ENCODE measurements around the gene CSNK2B.
"Not testable (repeated sequence)": the region's sequence is repeated elsewhere in the genome, so short reads cannot be mapped to it uniquely, and the experiment has no call there.

Gene CSNK2B

GRCh38 chr6:31691078-31691463 lies 25.2 kb downstream of the CSNK2B start:
- DNase-seq: no peak

- no peak for DNase-seq
Measured at GRCh38 chr6:31691564-31692108, 25.8 kb downstream of the CSNK2B start.

- no peak for DNase-seq
Measured at GRCh38 chr6:31692353-31692752, 26.5 kb downstream of the CSNK2B start.

GRCh38 chr6:31692886-31693285 lies 27.0 kb downstream of the CSNK2B start:
- no peak for DNase-seq

DNA sequence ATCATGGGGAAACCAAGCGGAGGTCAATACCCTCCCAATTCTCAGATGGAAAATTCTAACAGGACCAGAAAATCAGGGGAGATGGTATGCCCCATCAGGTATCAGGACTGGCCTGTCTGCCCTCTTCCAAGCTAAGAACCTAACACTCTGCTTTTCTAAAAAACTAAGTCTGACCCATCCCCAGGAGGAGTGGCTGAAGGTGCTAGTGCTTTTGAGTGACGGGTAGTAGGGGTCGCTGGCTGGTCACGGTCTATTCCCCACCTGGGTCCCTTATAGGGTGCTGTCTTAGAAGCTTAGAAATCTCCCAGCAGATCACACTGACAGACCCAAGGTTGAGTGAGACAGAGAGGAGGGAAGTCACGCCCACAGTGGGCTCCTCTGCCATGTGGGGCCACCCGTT lies 27.7 kb downstream of the CSNK2B start:
- no peak for DNase-seq

DNA sequence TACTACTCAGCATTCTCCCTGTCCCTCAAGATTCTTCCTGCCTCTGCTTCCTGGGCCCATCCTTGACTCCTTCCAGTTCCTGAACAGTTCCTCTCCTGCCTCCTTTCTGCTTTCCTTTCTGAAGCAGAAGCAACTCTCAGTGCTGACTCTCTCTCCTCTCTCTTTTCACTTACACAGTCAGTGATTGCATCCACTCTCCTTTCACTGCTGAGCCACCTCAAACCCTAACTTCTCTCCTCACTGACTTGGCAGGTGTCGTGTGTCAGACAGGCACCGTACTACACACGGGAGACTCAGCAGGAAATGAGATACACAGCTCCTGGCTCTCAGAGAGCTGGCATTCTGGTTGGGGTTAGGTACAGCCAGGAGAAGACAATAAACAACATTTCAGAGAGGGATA lies 31.7 kb downstream of the CSNK2B start:
- DNase-seq: no peak

DNA sequence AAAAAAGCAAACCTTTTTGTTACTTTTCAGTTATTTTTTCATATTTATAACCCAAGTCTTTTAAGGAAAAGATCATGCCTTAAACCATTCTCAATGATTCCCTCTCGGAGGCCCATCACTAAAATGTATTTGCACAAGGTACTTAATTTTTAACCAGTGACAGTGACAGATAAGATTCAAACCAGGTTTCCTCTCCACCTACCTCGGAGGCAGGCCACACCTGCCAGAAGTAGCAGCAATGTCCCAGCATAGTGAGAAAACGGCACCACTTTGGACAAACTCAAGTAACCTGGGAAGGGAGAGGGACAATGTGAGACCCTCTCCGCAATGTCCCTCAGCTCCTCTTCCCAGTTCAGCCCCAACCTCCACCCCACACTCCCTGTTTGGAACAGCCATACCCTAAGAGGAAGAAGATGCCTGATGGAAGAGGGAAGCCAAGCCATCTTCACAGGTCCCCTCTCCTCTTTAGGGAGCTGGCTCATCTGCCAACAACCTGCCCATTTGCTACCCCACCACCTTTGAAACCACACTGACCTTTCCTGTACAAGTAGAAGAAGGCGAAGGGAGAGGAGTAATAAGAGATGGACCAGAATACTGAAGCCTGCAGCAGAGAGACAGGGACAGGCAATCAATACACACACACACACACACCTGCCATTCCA lies 35.0 kb downstream of the CSNK2B start:
- no peak for DNase-seq

DNA sequence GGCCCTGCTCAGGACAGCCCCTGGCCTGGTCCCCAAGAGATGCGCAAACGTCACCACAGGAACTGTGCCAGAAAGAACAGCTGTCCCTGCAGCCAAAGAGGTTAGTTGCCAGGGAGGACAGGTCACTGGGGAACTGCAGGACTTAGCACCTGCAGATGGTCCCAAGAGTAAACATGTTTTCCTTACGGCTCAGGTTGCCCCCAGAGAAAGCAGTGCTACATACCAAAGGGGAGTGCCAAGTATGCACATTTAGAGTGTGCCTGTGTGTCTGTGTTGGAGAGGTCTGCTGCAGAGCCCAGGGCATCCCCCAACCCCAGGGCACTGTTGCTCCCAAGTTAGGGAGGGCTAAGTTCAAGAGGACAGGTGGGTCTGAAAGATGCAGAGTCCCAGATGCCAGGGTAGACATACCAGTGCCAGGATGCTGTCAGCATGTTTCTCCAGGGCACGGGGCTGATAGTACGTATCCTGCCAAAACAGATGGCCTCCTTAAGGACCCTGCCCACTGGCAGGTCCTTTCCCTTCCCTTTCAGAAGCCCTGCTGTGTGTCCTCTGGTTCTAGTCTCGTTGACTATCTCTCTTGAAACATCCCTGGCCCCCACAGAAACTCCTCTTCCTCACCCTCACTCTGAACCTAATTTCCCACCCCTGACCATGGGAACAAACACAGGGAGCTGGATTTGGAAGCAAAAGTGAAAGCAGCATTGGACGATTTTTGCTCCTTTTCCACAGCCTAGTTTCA lies 36.0 kb downstream of the CSNK2B start:
- DNase-seq: peak; percentile 40

- DNase-seq: no peak
Measured at GRCh38 chr6:31702405-31702818, 36.5 kb downstream of the CSNK2B start.

DNA sequence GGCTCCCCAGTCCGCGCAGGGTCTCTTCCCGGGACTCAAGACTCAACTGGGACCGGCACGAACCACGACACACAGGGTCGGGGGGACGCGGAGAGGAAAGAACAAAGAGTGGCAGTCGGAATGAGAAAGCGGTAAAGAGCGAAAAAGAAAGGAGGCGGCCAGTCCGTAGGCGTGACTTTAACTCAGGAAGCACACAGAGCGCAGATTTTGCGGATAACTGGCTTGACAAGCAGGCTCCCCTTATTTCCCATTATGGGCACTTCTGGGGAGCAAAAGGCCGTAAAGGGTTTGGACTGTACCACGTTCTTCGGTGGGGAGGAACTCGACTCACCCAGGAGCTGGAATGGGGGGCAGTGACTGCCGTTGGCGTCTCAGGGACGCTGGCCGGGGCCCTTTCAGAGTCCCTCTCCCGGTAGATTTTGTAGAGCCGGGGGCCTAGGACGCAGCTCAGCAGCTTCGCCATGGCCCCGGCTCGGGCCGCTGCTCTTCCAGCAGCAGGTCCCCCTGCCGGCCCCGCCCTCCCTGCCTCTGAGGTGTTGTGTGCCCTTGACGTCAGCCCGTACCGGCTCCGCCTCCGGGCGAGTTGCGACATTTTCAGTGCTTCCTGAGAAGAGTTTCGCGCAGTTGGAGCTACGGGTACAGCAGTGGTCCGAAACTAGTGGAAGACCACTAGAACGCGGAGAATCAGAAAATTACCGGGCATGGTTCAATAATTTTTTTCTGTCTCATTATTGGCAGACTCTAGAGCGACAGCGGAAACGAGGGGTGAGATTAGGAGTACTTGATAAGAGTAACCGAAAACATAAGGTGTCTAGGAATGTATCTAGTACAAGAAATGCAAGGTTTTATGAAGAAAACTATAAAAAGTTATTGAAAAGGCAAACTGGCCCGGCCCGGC lies 37.2 kb downstream of the CSNK2B start, which contains the start of gene ABHD16A:
Gene ABHD16A, minus strand, starts transcription at position 506 of the 898 bp plus-strand sequence. Its CDS starts 43 bp downstream, at position 463.
- DNase-seq: peak; percentile 94

- DNase-seq: no peak
Measured at GRCh38 chr6:31705931-31706330, 40.1 kb downstream of the CSNK2B start.

DNA sequence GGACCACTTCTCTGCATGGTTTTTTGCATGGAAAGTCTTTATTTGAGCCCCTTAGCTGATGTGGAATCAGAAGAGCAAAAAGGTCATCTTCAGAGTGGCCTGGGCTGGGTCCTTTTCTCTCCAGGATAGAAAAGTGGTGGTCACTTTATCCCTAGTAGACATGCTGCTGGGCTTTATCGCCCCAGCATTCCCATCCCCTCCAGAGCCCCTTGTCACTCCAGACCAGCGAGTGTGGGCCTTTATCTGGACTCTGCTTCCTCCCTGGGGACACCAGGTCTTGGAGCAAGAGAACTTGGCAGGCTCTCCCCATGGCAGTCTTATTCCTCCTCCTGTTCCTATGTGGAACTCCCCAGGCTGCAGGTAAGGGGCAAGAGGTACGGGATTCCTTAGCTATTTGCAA lies 40.7 kb downstream of the CSNK2B start, which contains the start of gene LY6G6F:
Gene LY6G6F, plus strand, starts transcription at position 268 of the 400 bp plus-strand sequence. Its CDS starts 41 bp downstream, at position 309.
- no peak for DNase-seq

DNA sequence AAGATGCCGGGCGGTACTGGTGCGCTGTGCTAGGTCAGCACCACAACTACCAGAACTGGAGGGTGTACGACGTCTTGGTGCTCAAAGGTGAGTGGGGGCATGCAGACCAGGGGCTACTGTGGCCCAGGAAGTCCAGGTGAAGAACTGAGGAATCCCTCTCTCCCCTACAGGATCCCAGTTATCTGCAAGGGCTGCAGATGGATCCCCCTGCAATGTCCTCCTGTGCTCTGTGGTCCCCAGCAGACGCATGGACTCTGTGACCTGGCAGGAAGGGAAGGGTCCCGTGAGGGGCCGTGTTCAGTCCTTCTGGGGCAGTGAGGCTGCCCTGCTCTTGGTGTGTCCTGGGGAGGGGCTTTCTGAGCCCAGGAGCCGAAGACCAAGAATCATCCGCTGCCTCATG lies 41.8 kb downstream of the CSNK2B start:
- DNase-seq: no peak

DNA sequence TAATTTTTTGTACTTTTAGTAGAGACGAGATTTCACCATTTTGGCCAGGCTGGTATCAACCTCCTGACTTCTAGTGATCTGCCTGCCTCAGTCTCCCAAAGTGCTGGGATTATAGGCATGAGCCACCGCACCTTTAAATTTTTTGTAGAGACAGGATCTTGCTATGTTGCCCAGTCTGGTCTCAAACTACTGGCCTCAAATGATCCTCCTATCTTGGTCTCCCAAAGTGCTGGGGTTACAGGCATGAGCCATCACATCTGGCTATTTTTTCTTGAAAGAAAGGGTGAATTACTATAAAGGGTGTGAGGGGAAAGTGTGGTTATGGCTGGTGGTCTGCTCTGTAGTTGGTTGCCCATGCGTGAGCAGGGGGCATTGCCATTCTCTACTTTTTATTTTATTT lies 42.3 kb downstream of the CSNK2B start:
- DNase-seq: no peak

DNA sequence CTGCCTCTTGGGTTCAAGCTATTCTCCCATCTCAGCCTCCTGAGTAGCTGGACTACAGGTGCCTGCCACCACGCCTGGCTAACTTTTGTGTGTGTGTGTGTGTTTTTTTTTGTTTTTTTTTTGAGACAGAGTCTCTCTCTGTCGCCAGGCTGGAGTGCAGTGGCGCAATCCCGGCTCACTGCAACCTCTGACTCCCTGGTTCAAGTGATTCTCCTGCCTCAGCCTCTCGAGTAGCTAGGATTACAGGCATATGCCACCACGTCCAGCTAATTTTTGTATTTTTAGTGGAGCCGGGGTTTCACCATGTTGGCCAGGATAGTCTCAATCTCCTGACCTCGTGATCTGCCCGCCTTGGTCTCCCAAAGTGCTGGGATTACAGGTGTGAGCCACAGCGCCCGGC lies 43.3 kb downstream of the CSNK2B start:
- not testable (repeated sequence) for DNase-seq

- no peak for DNase-seq
Measured at GRCh38 chr6:31710523-31711219, 44.8 kb downstream of the CSNK2B start.

DNA sequence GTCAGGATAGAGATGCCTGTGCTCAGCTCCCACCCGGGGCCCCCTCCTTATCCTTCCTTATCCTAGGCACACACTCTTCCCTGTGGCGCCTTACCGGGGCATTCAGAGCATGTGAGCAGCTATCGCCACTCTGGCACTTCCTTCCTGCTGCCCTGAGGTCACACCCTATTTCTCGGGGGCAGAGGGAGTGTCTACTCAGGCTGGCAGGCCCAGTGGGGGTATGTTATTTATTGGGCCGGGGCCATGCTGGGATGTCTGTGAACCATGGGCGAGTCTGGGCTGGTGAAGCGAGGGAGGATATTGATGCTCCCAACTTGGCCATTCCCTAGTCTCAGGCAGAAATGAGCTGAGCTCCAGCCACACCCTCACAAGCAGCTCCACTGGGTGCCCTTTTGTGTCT lies 45.4 kb downstream of the CSNK2B start:
- no peak for DNase-seq

GRCh38 chr6:31712296-31712695 lies 46.4 kb downstream of the CSNK2B start:
- DNase-seq: no peak

DNA sequence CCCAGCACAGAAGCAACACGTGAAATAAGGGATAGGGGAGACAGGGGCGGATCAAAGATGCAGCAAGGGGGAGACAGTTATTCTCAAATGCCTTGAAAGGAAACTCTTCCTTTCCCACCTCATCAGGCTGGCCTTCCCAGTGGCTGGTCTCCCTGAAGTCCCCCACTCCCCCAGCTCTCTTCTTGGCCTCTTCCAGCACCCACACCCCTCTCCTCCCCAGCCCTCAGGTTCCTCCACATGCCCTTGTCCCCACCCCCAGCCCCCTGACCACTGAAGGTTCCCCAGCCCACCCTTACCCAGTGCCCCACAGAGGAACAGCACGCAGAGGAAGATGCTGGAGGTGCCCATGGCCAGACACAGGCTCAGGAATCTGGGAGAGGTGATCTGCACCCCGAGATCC lies 47.6 kb downstream of the CSNK2B start:
- no peak for DNase-seq

DNA sequence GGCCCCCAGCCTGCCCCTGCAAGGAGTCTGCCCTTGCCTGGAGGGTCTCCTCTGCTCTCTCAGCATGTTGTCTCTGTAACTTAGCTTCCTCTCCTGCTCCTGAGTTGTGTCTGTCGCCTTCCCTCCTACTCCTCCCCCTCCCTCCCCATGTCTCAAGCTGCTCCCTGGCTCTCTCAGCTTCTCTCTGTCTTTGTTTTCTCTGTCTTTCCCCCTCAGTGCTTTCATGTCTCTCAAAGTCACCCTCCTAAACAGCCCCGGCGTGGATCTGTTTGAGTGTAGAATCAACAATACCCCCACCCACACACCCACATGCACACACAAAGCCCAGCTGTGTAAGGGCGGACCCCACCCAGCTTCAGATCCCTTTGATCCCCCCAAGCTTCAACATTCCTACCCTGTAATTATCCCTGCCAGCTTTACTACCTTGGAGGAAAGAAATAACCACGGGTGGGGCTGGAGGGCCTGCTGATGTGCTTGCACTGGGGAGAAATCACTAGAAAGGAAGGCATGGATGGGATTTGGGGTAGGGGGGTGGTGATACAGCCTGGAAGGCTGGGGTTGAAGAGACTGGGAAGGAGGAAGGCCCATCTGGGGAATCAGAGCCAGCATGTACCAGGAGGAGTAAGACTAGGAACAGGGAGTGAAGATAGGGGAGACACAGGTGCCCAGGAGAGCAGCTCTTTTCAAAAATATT lies 48.3 kb downstream of the CSNK2B start:
- no peak for DNase-seq

GRCh38 chr6:31715022-31715958 lies 49.4 kb downstream of the CSNK2B start, which contains the start of gene LY6G6D:
LY6G6D (plus strand) TSS chr6:31715348; CDS start chr6:31715356, 8 bp downstream.
- no peak for DNase-seq
